GM19023 (cell line): ENCODE data around the gene RAD23B.

Source experiments
- ATAC-seq: cut with Tn5 transposase; IDR thresholded peaks from one replicate; pipeline ENCODE4 v1.9.1; 2021; ENCODE audit warnings: mild to moderate bottlenecking, moderate library complexity; ENCODE audit not compliant: unreplicated experiment

The RAD23B gene

GRCh38 chr9:107268560-107268959 is 14.5 kb upstream of the RAD23B start:
- ATAC-seq: no peak

- ATAC-seq: no peak
Observed at GRCh38 chr9:107269254-107269653, 13.8 kb upstream of the RAD23B start.

- no peak for ATAC-seq
Observed at GRCh38 chr9:107269681-107270080, 13.4 kb upstream of the RAD23B start.

GRCh38 chr9:107270082-107270481 is 13.0 kb upstream of the RAD23B start:
- no peak for ATAC-seq

GRCh38 chr9:107270580-107270979 is 12.5 kb upstream of the RAD23B start:
- no peak for ATAC-seq

- ATAC-seq: no peak
Observed at GRCh38 chr9:107273634-107274033, 9.4 kb upstream of the RAD23B start.

- ATAC-seq: peak; percentile 76
Observed at GRCh38 chr9:107274096-107274495, 9.0 kb upstream of the RAD23B start.

GRCh38 chr9:107274953-107275422 is 8.1 kb upstream of the RAD23B start:
- no peak for ATAC-seq

GRCh38 chr9:107275530-107275929 is 7.5 kb upstream of the RAD23B start:
- no peak for ATAC-seq

GRCh38 chr9:107276966-107277710 is 5.9 kb upstream of the RAD23B start:
- ATAC-seq: no peak

- no peak for ATAC-seq
Observed at GRCh38 chr9:107277801-107278200, 5.3 kb upstream of the RAD23B start.

- ATAC-seq: no peak
Observed at GRCh38 chr9:107279086-107279485, 4.0 kb upstream of the RAD23B start.

GRCh38 chr9:107280543-107280942 is 2.5 kb upstream of the RAD23B start:
- no peak for ATAC-seq

GRCh38 chr9:107281184-107281583 is 1.9 kb upstream of the RAD23B start:
- no peak for ATAC-seq

- no peak for ATAC-seq
Observed at GRCh38 chr9:107281922-107282667, 984 bp upstream of the RAD23B start.

GRCh38 chr9:107283623-107284616 is 841 bp downstream of the RAD23B start:
- peak; percentile 42 for ATAC-seq

- ATAC-seq: no peak
Observed at GRCh38 chr9:107284636-107285035, 1.6 kb downstream of the RAD23B start.

GRCh38 chr9:107285286-107285685 is 2.2 kb downstream of the RAD23B start:
- ATAC-seq: no peak

GRCh38 chr9:107286057-107286456 is 3.0 kb downstream of the RAD23B start:
- no peak for ATAC-seq

GRCh38 chr9:107288701-107289100 is 5.6 kb downstream of the RAD23B start:
- no peak for ATAC-seq

GRCh38 chr9:107290619-107291018 is 7.5 kb downstream of the RAD23B start:
- ATAC-seq: no peak
